Heart left ventricle (tissue), 13 donors: ENCODE measurements around the gene DCP2.

Source experiments
- POLR2A ChIP-seq, 2 donors: fragments of 450-650 bp; IDR thresholded peaks; one replicate each; pipeline ENCODE4 v1.6.1; 2017; ENCODE audit warnings: antibody characterized with exemption in 2 of 2, mild to moderate bottlenecking in 2 of 2, moderate library complexity in 2 of 2
- TF ChIP-seq, protein P1 (sequence below), 12 donors: fragments of 200-600 bp; sonication (generic) in 4 of 12; IDR thresholded peaks; one replicate each; pipeline versions ENCODE4 v1.5.0 to v1.8.0; 2018 to 2022; ENCODE audit warnings: antibody characterized with exemption in 12 of 12, mild to moderate bottlenecking in 5 of 12
- donor health status: ischemic (EF 13 %, LVEDD 7.1; RV severe dilation, severe dysfunction).
- donor health status: DM: no; HTN: yes; CAD: no.
- donor health status: DM: no; HTN: no; CAD: no.
- donor health status: ischemic (EF 25% LVEDD 6.9; RV normal size, moderate dysfunction).
- donor health status: ischemic (EF 25% LVEDD 5.7; RV mildly dilated, moderate dysfunction).
- donor health status: ischemic (EF 35%, LVEDD 5.7; RV mildly dilated, moderate dysfunction).
- donor health status: nonischemic (EF 11% LVEDD 7.7; RV severe dilation, severe dysfunction).
- donor health status: DM: yes; HTN: yes; CAD: no.
- donor health status: PGD.
- donor health status: ischemic (EF 29% LVEDD 5.4; RV normal size, mild dysfunction).
- donor health status: nonischemic (EF 23%, LVEDD 6.1; RV moderate dilation, normal function).

GRCh38 chr5:113038136-113038535, 61.5 kb downstream of the DCP2 start:
- TF ChIP-seq, protein P1, sequence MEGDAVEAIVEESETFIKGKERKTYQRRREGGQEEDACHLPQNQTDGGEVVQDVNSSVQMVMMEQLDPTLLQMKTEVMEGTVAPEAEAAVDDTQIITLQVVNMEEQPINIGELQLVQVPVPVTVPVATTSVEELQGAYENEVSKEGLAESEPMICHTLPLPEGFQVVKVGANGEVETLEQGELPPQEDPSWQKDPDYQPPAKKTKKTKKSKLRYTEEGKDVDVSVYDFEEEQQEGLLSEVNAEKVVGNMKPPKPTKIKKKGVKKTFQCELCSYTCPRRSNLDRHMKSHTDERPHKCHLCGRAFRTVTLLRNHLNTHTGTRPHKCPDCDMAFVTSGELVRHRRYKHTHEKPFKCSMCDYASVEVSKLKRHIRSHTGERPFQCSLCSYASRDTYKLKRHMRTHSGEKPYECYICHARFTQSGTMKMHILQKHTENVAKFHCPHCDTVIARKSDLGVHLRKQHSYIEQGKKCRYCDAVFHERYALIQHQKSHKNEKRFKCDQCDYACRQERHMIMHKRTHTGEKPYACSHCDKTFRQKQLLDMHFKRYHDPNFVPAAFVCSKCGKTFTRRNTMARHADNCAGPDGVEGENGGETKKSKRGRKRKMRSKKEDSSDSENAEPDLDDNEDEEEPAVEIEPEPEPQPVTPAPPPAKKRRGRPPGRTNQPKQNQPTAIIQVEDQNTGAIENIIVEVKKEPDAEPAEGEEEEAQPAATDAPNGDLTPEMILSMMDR (IDR thresholded peaks at IDR 0.05): no peak
- no peak for TF ChIP-seq POLR2A (IDR thresholded peaks at IDR 0.05)
